ENCODE results near the gene CCDC197. TPM values are rescaled to one million over a fixed set of nuclear protein-coding genes. Genes with fewer than 3 reads are reported as not detected.

The CCDC197 gene
- total RNA-seq, 1 donor from 2014 or later = not detected

DNA sequence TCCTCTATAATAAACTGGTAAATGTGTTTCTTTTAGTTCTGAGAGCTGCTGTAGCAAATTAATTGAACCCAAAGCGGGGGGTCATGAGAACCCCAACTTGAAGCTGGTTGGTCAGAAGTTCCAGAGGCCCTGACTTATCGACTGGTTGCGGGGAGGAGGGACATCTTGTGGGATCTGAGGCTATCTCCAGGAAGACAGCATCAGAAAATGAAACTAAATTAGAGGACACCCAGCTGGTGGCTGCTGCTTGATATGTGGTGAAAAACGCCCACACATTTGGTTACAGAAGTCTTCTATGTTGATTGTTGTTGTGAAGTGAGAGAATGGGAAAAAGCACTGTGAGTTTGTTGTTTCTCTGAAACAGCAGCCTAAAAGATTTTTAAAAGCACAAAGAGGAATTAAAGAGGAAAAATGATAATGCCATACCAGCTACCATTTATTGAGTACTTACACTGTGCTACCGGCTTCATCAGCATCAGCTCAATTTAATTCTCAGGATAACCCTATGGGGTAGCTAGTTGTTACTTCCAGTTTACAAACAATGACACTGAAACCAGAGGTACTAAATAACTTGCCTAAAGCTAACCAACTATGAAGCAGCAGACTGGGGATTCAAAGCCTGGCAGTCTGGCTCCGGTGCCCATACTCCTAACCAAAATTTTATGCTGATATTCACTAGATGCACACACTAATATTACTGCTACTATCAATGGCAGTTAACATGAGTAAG, 59.6 kb downstream of the CCDC197 start:
- no peak for DNase-seq (ENCODE audit: low spot score)

DNA sequence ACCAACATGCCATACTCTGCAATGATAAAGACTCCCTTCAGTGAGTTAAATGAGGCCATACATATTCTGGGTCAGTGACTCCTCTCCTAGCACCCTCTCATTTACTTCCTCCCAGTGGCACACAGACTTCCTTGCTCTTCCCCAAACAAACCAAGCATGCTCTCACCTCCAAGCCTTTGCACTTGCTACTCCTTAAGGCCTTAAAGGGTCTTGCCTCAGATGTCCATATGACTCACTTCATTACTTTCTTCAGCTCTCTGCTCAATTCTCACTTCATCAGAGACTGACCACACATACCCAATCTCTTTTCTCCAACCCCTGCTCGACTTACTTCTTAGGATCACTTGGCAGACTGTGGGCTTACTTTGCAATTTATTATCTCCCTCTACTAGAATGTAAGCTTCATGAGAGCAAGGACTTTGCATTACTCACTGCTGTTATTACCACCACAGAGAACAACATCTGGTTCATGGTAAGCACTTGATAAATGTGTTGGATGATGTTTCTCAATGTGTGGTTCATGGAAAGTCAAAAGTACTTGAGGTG, 61.1 kb downstream of the CCDC197 start:
- no peak for DNase-seq (ENCODE audit: low spot score)

Small RNA genes lying within 50 kb of the gene (microRNA-seq; reads per million reads assigned to microRNA genes)
- not detected for gene MIR4506 (ENCODE audit: borderline number of aligned reads)

Other genes starting within 250 kb of the CCDC197 start
- 1.3 TPM for gene PRIMA1, start 208.8 kb upstream of the CCDC197 start, total RNA-seq
- not detected for gene FAM181A, start 70.0 kb upstream of the CCDC197 start, total RNA-seq
- 1.2 TPM for gene ASB2, start 20.7 kb upstream of the CCDC197 start, total RNA-seq
- gene OTUB2, start 29.0 kb downstream of the CCDC197 start, total RNA-seq = 1.2 TPM
- gene DDX24, start 83.9 kb downstream of the CCDC197 start, total RNA-seq = 198 TPM
- gene IFI27L1, start 84.0 kb downstream of the CCDC197 start, total RNA-seq = 19.6 TPM
- gene IFI27, start 113.4 kb downstream of the CCDC197 start, total RNA-seq = 495 TPM
- 42.6 TPM for gene IFI27L2, start 132.3 kb downstream of the CCDC197 start, total RNA-seq
- gene PPP4R4, start 177.0 kb downstream of the CCDC197 start, total RNA-seq = 0.13 TPM

Measured in mesenteric fat pad (tissue), 1 donor.